Neuronal stem cell (in vitro differentiated cells): ENCODE results near the gene PPM1E.
"Not testable (repeated sequence)": the region's sequence is repeated elsewhere in the genome, so short reads cannot be mapped to it uniquely, and the experiment has no call there.

Experiments
- DNase-seq: peaks from one replicate; pipeline ENCODE4 v3.0.0-alpha.2; 2013; ENCODE audit warnings: low spot score
- H2AFZ ChIP-seq: one replicate; pipeline ENCODE4 v1.6.1; 2013; ENCODE audit warnings: mild to moderate bottlenecking, low read length, inconsistent platforms
- H2AK5ac ChIP-seq: 2 replicates; pipeline ENCODE4 v1.6.1; 2013; ENCODE audit warnings: low read depth, mild to moderate bottlenecking, inconsistent platforms, low read length, moderate library complexity, mixed read lengths
- H2BK120ac ChIP-seq: 2 replicates; pipeline ENCODE4 v1.6.1; 2013; ENCODE audit warnings: low read depth, mild to moderate bottlenecking, inconsistent platforms, low read length, moderate library complexity, mixed read lengths
- H2BK12ac ChIP-seq: one replicate; pipeline ENCODE4 v1.6.1; 2013; ENCODE audit warnings: low read length, inconsistent platforms
- H2BK15ac ChIP-seq: 2 replicates; pipeline ENCODE4 v1.6.1; 2013; ENCODE audit warnings: mild to moderate bottlenecking, low read length, inconsistent platforms, mixed read lengths
- H2BK5ac ChIP-seq: one replicate; pipeline ENCODE4 v1.6.1; 2013; ENCODE audit warnings: inconsistent platforms, mild to moderate bottlenecking, low read length, moderate library complexity
- H3K14ac ChIP-seq: one replicate; pipeline ENCODE4 v1.6.1; 2013; ENCODE audit warnings: low read length, inconsistent platforms
- H3K18ac ChIP-seq: 2 replicates; pipeline ENCODE4 v1.6.1; 2013; ENCODE audit warnings: low read length, inconsistent platforms
- H3K23ac ChIP-seq: 2 replicates; pipeline ENCODE4 v1.6.1; 2013; ENCODE audit warnings: low read depth, mild to moderate bottlenecking, mixed read lengths, low read length, inconsistent platforms; ENCODE audit not compliant: poor library complexity
- H3K27ac ChIP-seq: replicated peaks from 3 replicates; pipeline ENCODE4 v1.5.1; 2013; ENCODE audit warnings: low read length, inconsistent platforms
- H3K27me3 ChIP-seq, 3 experiments: 2 replicates each; pipeline ENCODE4 v1.6.1; 2013; ENCODE audit warnings: low read length in 3 of 3, mild to moderate bottlenecking in 2 of 3, inconsistent platforms in 1 of 3, low read depth in 1 of 3, mixed read lengths in 1 of 3, moderate library complexity in 1 of 3; ENCODE audit not compliant: control insufficient read depth in 3 of 3, insufficient read depth in 3 of 3
- H3K36me3 ChIP-seq, 2 donors: replicated peaks in 1 of 2; 2 replicates each; pipeline ENCODE4 v1.6.1; 2013; ENCODE audit warnings: low read length in 2 of 2; ENCODE audit not compliant: control insufficient read depth in 2 of 2, insufficient read depth in 2 of 2
- H3K4ac ChIP-seq: 2 replicates; pipeline ENCODE4 v1.6.1; 2013; ENCODE audit warnings: inconsistent platforms, mild to moderate bottlenecking, low read length, moderate library complexity
- H3K4me1 ChIP-seq, 2 donors: 1 replicate in 1 of 2; 2 replicates in 1 of 2; pipeline ENCODE4 v1.6.1; 2013; ENCODE audit warnings: low read length in 2 of 2, low read depth in 1 of 2; ENCODE audit not compliant: control insufficient read depth in 2 of 2, insufficient read depth in 1 of 2
- H3K4me2 ChIP-seq: one replicate; pipeline ENCODE4 v1.6.1; 2013; ENCODE audit warnings: mild to moderate bottlenecking, low read length, inconsistent platforms; ENCODE audit not compliant: insufficient read depth, poor library complexity, severe bottlenecking
- H3K4me3 ChIP-seq, 2 donors: 2 replicates each; pipeline ENCODE4 v1.5.1; 2013; ENCODE audit warnings: low read length in 2 of 2, mild to moderate bottlenecking in 2 of 2, inconsistent platforms in 1 of 2, moderate library complexity in 1 of 2
- H3K79me1 ChIP-seq: one replicate; pipeline ENCODE4 v1.6.1; 2013; ENCODE audit warnings: low read depth, mild to moderate bottlenecking, inconsistent platforms, low read length, moderate library complexity
- H3K9ac ChIP-seq: one replicate; pipeline ENCODE4 v1.6.1; 2013; ENCODE audit warnings: mild to moderate bottlenecking, low read depth, low read length, inconsistent platforms; ENCODE audit not compliant: poor library complexity
- H3K9me3 ChIP-seq, 2 donors: replicated peaks in 1 of 2; 2 replicates each; pipeline versions ENCODE3 to v1.6.1; 2013; ENCODE audit warnings: low read length in 2 of 2, mild to moderate bottlenecking in 2 of 2, inconsistent platforms in 1 of 2, low read depth in 1 of 2, mixed read lengths in 1 of 2, moderate library complexity in 1 of 2; ENCODE audit not compliant: control insufficient read depth in 2 of 2, insufficient read depth in 1 of 2
- H4K8ac ChIP-seq: one replicate; pipeline ENCODE4 v1.6.1; 2013; ENCODE audit warnings: low read depth, mild to moderate bottlenecking, inconsistent platforms, low read length, moderate library complexity
- H4K91ac ChIP-seq: one replicate; pipeline ENCODE4 v1.6.1; 2013; ENCODE audit warnings: low read length, low read depth, mild to moderate bottlenecking, inconsistent platforms; ENCODE audit not compliant: poor library complexity
- WGBS, 2 donors: extraction: QIAGEN DNeasy Blood & Tissue Kit; methylation state at CpG; one replicate each; pipeline ENCODE4 v1.1.7; 2013; ENCODE audit warnings: missing lambda C conversion rate in 2 of 2, mixed read lengths in 1 of 2; ENCODE audit not compliant: insufficient read length in 2 of 2, insufficient replicate concordance in 1 of 2; ENCODE audit errors: extremely low coverage in 2 of 2; 5-methylcytosine and 5-hydroxymethylcytosine counted together

PPM1E gene

GRCh38 chr17:58956997-58957724 is 201.5 kb downstream of the PPM1E start:
- no peak overlapping the region for H3K4me3 ChIP-seq
- no peaks in the 10 kb centered on the region for H3K79me1 ChIP-seq
- WGBS, 2 donors: no CpG with 5 or more reads among the region's 2 CpGs
- no peak for DNase-seq
- no peaks in the 10 kb centered on the region for H3K4me1 ChIP-seq
- no peak overlapping the region for H2BK5ac ChIP-seq
- H3K23ac ChIP-seq: no peak overlapping the region
- no peak overlapping the region for H3K18ac ChIP-seq
- H4K91ac ChIP-seq: no peak overlapping the region
- H2AK5ac ChIP-seq: no peak overlapping the region
- H3K27me3 ChIP-seq: no peaks in the 10 kb centered on the region
- no peak overlapping the region for H3K9ac ChIP-seq
- H3K27ac ChIP-seq: no peak overlapping the region
- H3K4me2 ChIP-seq: no peak overlapping the region
- no peak overlapping the region for H2BK12ac ChIP-seq
- no peak overlapping the region for H3K14ac ChIP-seq
- peaks cover 0 to 11% of the 10 kb centered on the region in 2 donors for H3K36me3 ChIP-seq
- no peak overlapping the region for H2BK120ac ChIP-seq
- no peak overlapping the region for H2BK15ac ChIP-seq
- no peak overlapping the region for H2AFZ ChIP-seq
- H4K8ac ChIP-seq: no peak overlapping the region
- H3K4ac ChIP-seq: no peak overlapping the region
- H3K9me3 ChIP-seq: peaks cover 0 to 3% of the 10 kb centered on the region in 2 donors

GRCh38 chr17:58957725-58958073 is 202.0 kb downstream of the PPM1E start:
- WGBS, 2 donors: no CpG with 5 or more reads among the region's 1 CpG
- H2AFZ ChIP-seq, H3K4me2 ChIP-seq, H4K91ac ChIP-seq, H3K4ac ChIP-seq, H3K9me3 ChIP-seq, DNase-seq, H2BK120ac ChIP-seq, H3K27me3 ChIP-seq, H3K79me1 ChIP-seq, H2AK5ac ChIP-seq, H3K4me1 ChIP-seq, H3K23ac ChIP-seq, H2BK15ac ChIP-seq, H3K27ac ChIP-seq, H2BK12ac ChIP-seq, H4K8ac ChIP-seq, H3K18ac ChIP-seq, H3K4me3 ChIP-seq, H2BK5ac ChIP-seq, H3K9ac ChIP-seq, H3K14ac ChIP-seq: not testable (repeated sequence)
- peaks cover 0 to 11% of the 10 kb centered on the region in 2 donors for H3K36me3 ChIP-seq

- DNase-seq: no peak
- H3K36me3 ChIP-seq: peaks cover 0 to 11% of the 10 kb centered on the region in 2 donors
- H3K14ac ChIP-seq: no peak overlapping the region
Measured at GRCh38 chr17:58960068-58960467, 204.4 kb downstream of the PPM1E start.

GRCh38 chr17:58965221-58965620 is 209.6 kb downstream of the PPM1E start:
- WGBS, 2 donors: no CpG with 5 or more reads among the region's 3 CpGs
- no peak overlapping the region for H2BK15ac ChIP-seq
- no peak overlapping the region for H3K9ac ChIP-seq
- H3K4me1 ChIP-seq: peaks cover 11 to 18% of the 10 kb centered on the region in 2 donors
- H2BK5ac ChIP-seq: no peak overlapping the region
- no peak overlapping the region for H3K14ac ChIP-seq
- H3K79me1 ChIP-seq: no peaks in the 10 kb centered on the region
- no peaks in the 10 kb centered on the region for H3K9me3 ChIP-seq
- no peak overlapping the region for H3K4me3 ChIP-seq
- H4K91ac ChIP-seq: no peak overlapping the region
- no peak overlapping the region for H2BK120ac ChIP-seq
- H3K4ac ChIP-seq: no peak overlapping the region
- H2AK5ac ChIP-seq: no peak overlapping the region
- DNase-seq: no peak
- no peaks in the 10 kb centered on the region for H3K36me3 ChIP-seq
- no peak overlapping the region for H2AFZ ChIP-seq
- H3K18ac ChIP-seq: no peak overlapping the region
- no peak overlapping the region for H3K4me2 ChIP-seq
- H3K23ac ChIP-seq: no peak overlapping the region
- no peak overlapping the region for H3K27ac ChIP-seq
- no peak overlapping the region for H4K8ac ChIP-seq
- H2BK12ac ChIP-seq: no peak overlapping the region
- no peaks in the 10 kb centered on the region for H3K27me3 ChIP-seq

More at GRCh38 chr17:58960068-58960467, 204.4 kb downstream of the PPM1E start:
- Histone ChIP-seq H3K18ac (no peak overlapping the region), H4K91ac (no peak overlapping the region), H3K4ac (no peak overlapping the region), H3K4me3 (no peak overlapping the region), H3K4me2 (no peak overlapping the region), H3K4me1 (no peaks in the 10 kb centered on the region), H2AFZ (no peak overlapping the region), H3K27me3 (no peaks in the 10 kb centered on the region), H2BK12ac (no peak overlapping the region), H3K79me1 (no peaks in the 10 kb centered on the region), H2BK120ac (no peak overlapping the region), H3K9ac (no peak overlapping the region), H2BK5ac (no peak overlapping the region), H3K27ac (no peak overlapping the region), H3K23ac (no peak overlapping the region), H4K8ac (no peak overlapping the region), H2AK5ac (no peak overlapping the region), H3K9me3 (no peaks in the 10 kb centered on the region), H2BK15ac (no peak overlapping the region)
